GM12878 (cell line): ENCODE measurements around the gene MARVELD2. TPM values are rescaled to one million over a fixed set of nuclear protein-coding genes. Genes with fewer than 3 reads are reported as not detected.

ENCODE experiments used
- ATAC-seq: fragments of 200-7000 bp; cut with Tn5 transposase; 3 replicates; pipeline ENCODE4 v1.9.1; 2020; ENCODE audit warnings: mild to moderate bottlenecking, moderate library complexity
- BruUV-seq: library from RNA; stranded (reverse); fragments of 400-500 nt; replicated peaks from 2 replicates; lab custom pipeline; 2021; lab: Mats Ljungman, UMichigan
- CTCF ChIA-PET: fragments of 300-600 bp; sonication (Branson Sonifier 250); formaldehyde crosslinking; extraction: SDS; loops from one replicate; lab custom pipeline; 2021; ENCODE audit warnings: inconsistent platforms; lab: Yijun Ruan, JAX
- POLR2A ChIA-PET: fragments of 350-600 bp; formaldehyde crosslinking; extraction: SDS; loops from one replicate; lab custom pipeline; 2021; ENCODE audit warnings: inconsistent platforms; lab: Charles Lee
- RAD21 ChIA-PET: fragments of 300-600 bp; sonication (Branson Sonifier 250); formaldehyde crosslinking; loops from one replicate; lab custom pipeline; 2023; ENCODE audit warnings: antibody characterized with exemption; ENCODE audit not compliant: unreplicated experiment; lab: Charles Lee
- SMC1A ChIA-PET: fragments of 300-600 bp; sonication (Branson Sonifier 250); formaldehyde crosslinking; loops from one replicate; lab custom pipeline; 2023; ENCODE audit not compliant: unreplicated experiment, uncharacterized antibody; lab: Charles Lee
- DNase-seq: peaks from one replicate; pipeline ENCODE4 v3.0.0-alpha.2; 2011; ENCODE audit warnings: low read depth, low spot score
- FAIRE-seq: peaks from 3 replicates; lab custom pipeline; 2011; peaks lifted over from hg19 to GRCh38; lab: Jason Lieb, UNC
- H2AFZ ChIP-seq: 2 replicates; pipeline ENCODE4 v1.6.0; 2011; ENCODE audit warnings: low read depth, low read length, control low read depth; ENCODE audit not compliant: control insufficient read depth
- H3K27ac ChIP-seq: 2 replicates; pipeline ENCODE4 v1.5.1; 2011; ENCODE audit warnings: control low read depth; ENCODE audit not compliant: control insufficient read depth, insufficient read depth
- H3K27me3 ChIP-seq, 2 experiments: replicated peaks in 1 of 2; 2 replicates each; pipeline versions ENCODE4 v1.6.0 to v1.6.1; 2011; ENCODE audit warnings: low read length in 1 of 2; ENCODE audit not compliant: control insufficient read depth in 2 of 2, insufficient read depth in 2 of 2
- H3K36me3 ChIP-seq, 2 experiments: 2 replicates each; pipeline ENCODE4 v1.5.1; 2011; ENCODE audit warnings: low read length in 1 of 2; ENCODE audit not compliant: control insufficient read depth in 2 of 2, insufficient read depth in 2 of 2
- H3K4me1 ChIP-seq: 2 replicates; pipeline ENCODE4 v1.6.1; 2011; ENCODE audit warnings: mild to moderate bottlenecking, low read length, moderate library complexity, mixed read lengths; ENCODE audit not compliant: control insufficient read depth, insufficient read depth
- H3K4me2 ChIP-seq: 2 replicates; pipeline ENCODE4 v1.6.0; 2011; ENCODE audit warnings: control low read depth; ENCODE audit not compliant: control insufficient read depth, insufficient read depth
- H3K4me3 ChIP-seq: fragments of 200-600 bp; sonication (generic); 2 replicates; pipeline ENCODE4 v1.5.1; 2016
- H3K79me2 ChIP-seq: 2 replicates; pipeline ENCODE4 v1.6.0; 2011; ENCODE audit warnings: low read length; ENCODE audit not compliant: control insufficient read depth, insufficient read depth
- H3K9ac ChIP-seq: 2 replicates; pipeline ENCODE4 v1.8.0; 2011; ENCODE audit warnings: low read length, control low read depth, mixed read lengths; ENCODE audit not compliant: control insufficient read depth, insufficient read depth
- H3K9me3 ChIP-seq: replicated peaks from 3 replicates; pipeline ENCODE4 v1.5.1; 2011; ENCODE audit warnings: mild to moderate bottlenecking, low read length; ENCODE audit not compliant: control insufficient read depth, insufficient read depth
- H4K20me1 ChIP-seq: 2 replicates; pipeline ENCODE4 v1.6.0; 2011; ENCODE audit not compliant: control insufficient read depth, insufficient read depth
- ASH2L ChIP-seq: fragments of 300-600, 200-600 bp; sonication (generic); IDR thresholded peaks from 2 replicates; pipeline ENCODE4 v1.6.1; 2017; ENCODE audit warnings: low read depth, mild to moderate bottlenecking, borderline replicate concordance
- BCL11A ChIP-seq: IDR thresholded peaks from 2 replicates; pipeline ENCODE4 v1.6.1; 2011; ENCODE audit warnings: low read depth, low read length
- JUND ChIP-seq: IDR thresholded peaks from 2 replicates; pipeline ENCODE4 v1.6.1; 2012; ENCODE audit warnings: low read depth, mild to moderate bottlenecking, low read length, improper control_type of control experiment, moderate library complexity
- MLLT1 ChIP-seq: fragments of 450-650 bp; IDR thresholded peaks from 2 replicates; pipeline ENCODE4 v1.6.1; 2016; ENCODE audit warnings: mild to moderate bottlenecking
- MYC ChIP-seq: IDR thresholded peaks from 2 replicates; pipeline ENCODE4 v1.6.1; 2011; ENCODE audit warnings: mild to moderate bottlenecking, low read length, moderate library complexity, inconsistent platforms; ENCODE audit not compliant: insufficient read depth, insufficient replicate concordance, insufficient read length, severe bottlenecking
- NFXL1 ChIP-seq: fragments of 450-650 bp; IDR thresholded peaks from 2 replicates; pipeline ENCODE4 v1.6.1; 2017; ENCODE audit warnings: antibody characterized with exemption, mild to moderate bottlenecking, borderline replicate concordance
- SRF ChIP-seq, 2 experiments: IDR thresholded peaks; 2 replicates each; pipeline ENCODE4 v1.6.1; 2011; ENCODE audit warnings: low read depth in 2 of 2, low read length in 2 of 2, mild to moderate bottlenecking in 1 of 2, moderate library complexity in 1 of 2
- ZBTB11 ChIP-seq: fragments of 450-650 bp; formaldehyde crosslinking; IDR thresholded peaks from 2 replicates; pipeline ENCODE4 v1.5.0; 2022; ENCODE audit warnings: mild to moderate bottlenecking, missing genetic modification characterization
- ZNF687 ChIP-seq: fragments of 450-650 bp; IDR thresholded peaks from 2 replicates; pipeline ENCODE4 v1.6.1; 2017; ENCODE audit warnings: mild to moderate bottlenecking, moderate library complexity
- WGBS: methylation state at CpG from one replicate; pipeline ENCODE4 v1.1.6; 2016; ENCODE audit warnings: low lambda C conversion rate; ENCODE audit not compliant: insufficient replicate concordance, insufficient coverage; ENCODE audit errors: missing lambda C conversion rate; 5-methylcytosine and 5-hydroxymethylcytosine counted together
- in situ Hi-C: fragments of 300-500 bp; cut with MboI; formaldehyde crosslinking; loops from 9 replicates; pipeline ENCODE4 v1.14.3; 2018; ENCODE audit warnings: mixed read lengths
- intact Hi-C: fragments of 100-400 bp; cut with micrococcal nuclease; formaldehyde crosslinking; loops from one replicate; pipeline ENCODE4 v1.14.2; 2022; ENCODE audit not compliant: unreplicated experiment
- polyA plus RNA-seq, 11 experiments: library from polyadenylated mRNA; depleted of rRNA in 4 of 11; unstranded in 6 of 11; stranded (reverse) in 5 of 11; fragments of >200 nt; fragmentation: Nextera tagmentation in 4 of 11; fragmentation: Illumina TruSeq in 1 of 11; extraction: Ambion mirVana in 4 of 11; extraction: Trizol in 1 of 11; gene quantifications; 1 replicate in 1 of 11; 2 replicates in 10 of 11; pipeline versions ENCODE4 v1.2.1 to v1.2.3, GENCODE V29; 2011 to 2016; ENCODE audit warnings: inconsistent platforms in 2 of 11, missing spikeins in 2 of 11, low read depth in 1 of 11
- total RNA-seq, 4 experiments: library from RNA; depleted of rRNA in 3 of 4; stranded (reverse); fragments of >200 nt in 3 of 4; fragmentation: Illumina TruSeq in 1 of 4; extraction: Trizol in 1 of 4; gene quantifications; 2 replicates each; pipeline versions ENCODE4 v1.2.1 to v1.2.3, GENCODE V29; 2013 to 2021

MARVELD2 gene
- total and polyA plus RNA-seq, 10 of the 15 experiments (the other 5 are each of a cell fraction or from before 2014, with no cell fraction given), result 0.37 to 6.2 (median 3.8) TPM

GRCh38 chr5:69414885-69415583, at the start of gene MARVELD2 (continued):
- peak; percentile 38; the same call in 1 of the 2 replicates for TF ChIP-seq ZNF687
- 0 out of 4 replicates have a peak, but pooled peaks of 1 of the 2 experiments have one; percentile 25 for TF ChIP-seq SRF (IDR thresholded peaks at IDR 0.05; ENCODE audit: low read depth in 2 of 2, low read length in 2 of 2)

- ChIA-PET POLR2A (no interaction called here), CTCF (interaction anchor here (1.1 to 1.8 kb wide), 2 partner anchors 35 to 274 kb away, joined by 3 to 6 read pairs; partner anchors contain the start of genes CCDC125 and SLC30A5), SMC1A (interaction anchor here (0.5 to 1.5 kb wide), 2 partner anchors 9 to 273 kb away, joined by 3 to 4 read pairs; no protein-coding TSS in a partner anchor), RAD21 (interaction anchor here (1.4 kb wide), 1 partner anchor 274 kb away, joined by 3 read pairs; the partner anchor contains the start of gene SLC30A5)
- no peak for FAIRE-seq
- intact Hi-C loops (loop anchor here (10.0 kb wide), 3 partner anchors 103 to 203 kb away; partner anchors contain the start of genes CCNB1 and CDK7), in situ Hi-C loops (no loop called here)
- H3K4me3 ChIP-seq, result peak overlapping the region; percentile 93
- H2AFZ ChIP-seq, result no peak overlapping the region
- no peak for ATAC-seq
- no peaks in the 10 kb centered on the region for H3K27me3 ChIP-seq
- no TSS peak for BruUV-seq
- H3K4me1 ChIP-seq, result no peaks in the 10 kb centered on the region
- WGBS, result 85% methylated on average over 11 of the region's 11 CpGs
- H3K27ac ChIP-seq, result peak overlapping the region; percentile 99
- no peaks in the 10 kb centered on the region for H3K9me3 ChIP-seq
- peaks cover 85% of the 10 kb centered on the region for H3K79me2 ChIP-seq
- H3K4me2 ChIP-seq, result peak overlapping the region; percentile 80
- DNase-seq, result no peak
- H3K9ac ChIP-seq, result peak overlapping the region; percentile 97
- H3K36me3 ChIP-seq, result peaks cover 0 to 19% of the 10 kb centered on the region in 2 experiments; a peak in 2 of 4 replicates
- H4K20me1 ChIP-seq, result no peaks in the 10 kb centered on the region
- TF ChIP-seq BCL11A (no peak), ASH2L (no peak), MLLT1 (peak; percentile 52; the same call in 1 of the 2 replicates), ZBTB11 (CRISPR knock-in tag) (no peak), MYC (no peak), JUND (no peak), NFXL1 (no peak)
Measured at GRCh38 chr5:69367697-69368279, 47.1 kb upstream of the MARVELD2 start.
